ENCODE results near the gene PTGR3. TPM values are rescaled to one million over a fixed set of nuclear protein-coding genes. Genes with fewer than 3 reads are reported as not detected.

Gene PTGR3
- total RNA-seq, 1 donor from 2014 or later = 19.3 TPM

GRCh38 chr18:75185460-75185859, 23.5 kb downstream of the PTGR3 start:
- H3K27ac Mint-ChIP-seq = no peak overlapping the region
- peaks cover 13% of the 10 kb centered on the region for H3K27me3 Mint-ChIP-seq
- TF ChIP-seq CTCF (IDR thresholded peaks at IDR 0.05) = no peak
- H3K4me1 Mint-ChIP-seq = no peaks in the 10 kb centered on the region
- DNase-seq (no peak), ATAC-seq (ENCODE audit: low read depth) (no peak)
- no peaks in the 10 kb centered on the region for H3K9me3 Mint-ChIP-seq
- intact Hi-C loops (cut with micrococcal nuclease) = no loop called here
- H3K36me3 Mint-ChIP-seq (ENCODE audit: low read depth) = no peaks in the 10 kb centered on the region
- no peak overlapping the region for H3K4me3 Mint-ChIP-seq
- ChIA-PET POLR2A (no interaction called here), CTCF (no interaction called here)

GRCh38 chr18:75183973-75184493, 24.9 kb downstream of the PTGR3 start:
- H3K36me3 Mint-ChIP-seq (ENCODE audit: low read depth) = no peaks in the 10 kb centered on the region
- ChIA-PET POLR2A (no interaction called here), CTCF (no interaction called here)
- no peak overlapping the region for H3K27ac Mint-ChIP-seq
- peaks cover 13% of the 10 kb centered on the region for H3K27me3 Mint-ChIP-seq
- DNase-seq (no peak), ATAC-seq (ENCODE audit: low read depth) (no peak)
- H3K9me3 Mint-ChIP-seq = no peaks in the 10 kb centered on the region
- no peak overlapping the region for H3K4me3 Mint-ChIP-seq
- intact Hi-C loops (cut with micrococcal nuclease) = no loop called here
- no peak for TF ChIP-seq CTCF (IDR thresholded peaks at IDR 0.05)
- H3K4me1 Mint-ChIP-seq = no peaks in the 10 kb centered on the region

- no peak overlapping the region for H3K27ac Mint-ChIP-seq
- no peak for ATAC-seq (ENCODE audit: low read depth)
- H3K9me3 Mint-ChIP-seq = no peaks in the 10 kb centered on the region
- ChIA-PET POLR2A (no interaction called here), CTCF (no interaction called here)
- peaks cover 13% of the 10 kb centered on the region for H3K27me3 Mint-ChIP-seq
- intact Hi-C loops (cut with micrococcal nuclease) = no loop called here
- H3K36me3 Mint-ChIP-seq (ENCODE audit: low read depth) = no peaks in the 10 kb centered on the region
- H3K4me3 Mint-ChIP-seq = no peak overlapping the region
- no peak for TF ChIP-seq CTCF (IDR thresholded peaks at IDR 0.05)
- no peaks in the 10 kb centered on the region for H3K4me1 Mint-ChIP-seq
- no peak for DNase-seq
Observed at GRCh38 chr18:75183524-75183923, 25.4 kb downstream of the PTGR3 start.

- Mint-ChIP-seq H3K9me3 (no peaks in the 10 kb centered on the region), H3K4me3 (no peak overlapping the region), H3K27ac (no peak overlapping the region), H3K27me3 (peaks cover 6% of the 10 kb centered on the region), H3K4me1 (no peaks in the 10 kb centered on the region), H3K36me3 (ENCODE audit: low read depth) (no peaks in the 10 kb centered on the region)
- CTCF ChIA-PET = no interaction called here
- DNase-seq (no peak), ATAC-seq (ENCODE audit: low read depth) (no peak)
- POLR2A ChIA-PET = no interaction called here
- intact Hi-C loops (cut with micrococcal nuclease) = no loop called here
- TF ChIP-seq CTCF (IDR thresholded peaks at IDR 0.05) = no peak
Observed at GRCh38 chr18:75179819-75180600, 28.9 kb downstream of the PTGR3 start.

GRCh38 chr18:75178376-75178775, 30.6 kb downstream of the PTGR3 start:
- intact Hi-C loops (cut with micrococcal nuclease) = no loop called here
- Mint-ChIP-seq H3K36me3 (ENCODE audit: low read depth) (no peaks in the 10 kb centered on the region), H3K4me3 (no peak overlapping the region), H3K27ac (no peak overlapping the region), H3K27me3 (peaks cover 3% of the 10 kb centered on the region), H3K4me1 (peaks cover 7% of the 10 kb centered on the region), H3K9me3 (no peaks in the 10 kb centered on the region)
- ATAC-seq (ENCODE audit: low read depth) (no peak), DNase-seq (no peak)
- TF ChIP-seq CTCF (IDR thresholded peaks at IDR 0.05) = no peak
- ChIA-PET POLR2A (no interaction called here), CTCF (no interaction called here)

Data from activated B cell treated with CpG ODN at 0.5 μM for 24 hours (primary cell).